ENCODE data around the gene DNAJB6. TPM values are rescaled to one million over a fixed set of nuclear protein-coding genes. Genes with fewer than 3 reads are reported as not detected.

The DNAJB6 gene
- total RNA-seq, 1 experiment from 2014 or later: 108 TPM

DNA sequence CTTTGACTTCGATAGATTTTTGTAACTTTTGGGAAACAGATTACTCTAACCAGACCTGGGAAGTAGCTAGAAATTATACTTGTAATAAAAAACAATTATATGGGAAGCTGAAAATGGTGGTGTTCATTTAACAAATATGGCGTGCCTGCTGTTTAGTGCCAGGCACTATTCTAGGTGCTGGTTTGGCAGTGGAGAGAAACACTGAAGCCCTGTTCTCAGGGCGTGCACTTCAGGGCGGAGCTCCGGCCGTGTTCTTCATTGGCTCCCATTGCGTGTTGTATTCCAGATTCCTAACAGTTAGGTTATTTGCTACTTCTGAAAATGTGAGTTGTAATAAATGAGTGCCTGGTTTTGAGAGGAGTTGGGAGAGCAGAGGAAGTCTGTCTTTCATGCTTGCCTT lies 38.6 kb downstream of the DNAJB6 start:
- DNase-seq: no peak
- Histone ChIP-seq H3K4me3 (ENCODE audit: low read depth, low read length) (no peak overlapping the region), H3K9me3 (no peaks in the 10 kb centered on the region), H3K4me1 (no peaks in the 10 kb centered on the region), H3K36me3 (ENCODE audit: control insufficient read depth, insufficient read depth, low read length) (peaks cover 3% of the 10 kb centered on the region), H3K27me3 (replicated peaks; ENCODE audit: control insufficient read depth, insufficient read depth, low read length) (no peaks in the 10 kb centered on the region)
- Mint-ChIP-seq H3K4me1 (ENCODE audit: low read depth, unreplicated experiment) (no peaks in the 10 kb centered on the region), H3K4me3 (ENCODE audit: unreplicated experiment) (no peak overlapping the region), H3K27me3 (ENCODE audit: insufficient read depth, unreplicated experiment) (no peaks in the 10 kb centered on the region), H3K27ac (ENCODE audit: unreplicated experiment) (peak overlapping the region; percentile 24), H3K36me3 (ENCODE audit: insufficient read depth, unreplicated experiment) (peaks cover 76% of the 10 kb centered on the region), H3K9me3 (ENCODE audit: unreplicated experiment) (no peaks in the 10 kb centered on the region)
- no TSS peak for BruUV-seq (replicated peaks)
- ChIA-PET CTCF (interaction anchor here (0.6 kb wide), 1 partner anchor 1489 kb away, joined by 3 read pairs; no protein-coding TSS in a partner anchor), POLR2A (no interaction called here)
- TF ChIP-seq, protein P1, sequence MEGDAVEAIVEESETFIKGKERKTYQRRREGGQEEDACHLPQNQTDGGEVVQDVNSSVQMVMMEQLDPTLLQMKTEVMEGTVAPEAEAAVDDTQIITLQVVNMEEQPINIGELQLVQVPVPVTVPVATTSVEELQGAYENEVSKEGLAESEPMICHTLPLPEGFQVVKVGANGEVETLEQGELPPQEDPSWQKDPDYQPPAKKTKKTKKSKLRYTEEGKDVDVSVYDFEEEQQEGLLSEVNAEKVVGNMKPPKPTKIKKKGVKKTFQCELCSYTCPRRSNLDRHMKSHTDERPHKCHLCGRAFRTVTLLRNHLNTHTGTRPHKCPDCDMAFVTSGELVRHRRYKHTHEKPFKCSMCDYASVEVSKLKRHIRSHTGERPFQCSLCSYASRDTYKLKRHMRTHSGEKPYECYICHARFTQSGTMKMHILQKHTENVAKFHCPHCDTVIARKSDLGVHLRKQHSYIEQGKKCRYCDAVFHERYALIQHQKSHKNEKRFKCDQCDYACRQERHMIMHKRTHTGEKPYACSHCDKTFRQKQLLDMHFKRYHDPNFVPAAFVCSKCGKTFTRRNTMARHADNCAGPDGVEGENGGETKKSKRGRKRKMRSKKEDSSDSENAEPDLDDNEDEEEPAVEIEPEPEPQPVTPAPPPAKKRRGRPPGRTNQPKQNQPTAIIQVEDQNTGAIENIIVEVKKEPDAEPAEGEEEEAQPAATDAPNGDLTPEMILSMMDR (IDR thresholded peaks at IDR 0.05; ENCODE audit: insufficient read depth in 1 of 2, low read depth in 1 of 2, low read length in 1 of 2, severe bottlenecking in 1 of 2, unreplicated experiment in 1 of 2): no peak
- intact Hi-C loops (cut with micrococcal nuclease; ENCODE audit: unreplicated experiment): no loop called here

DNA sequence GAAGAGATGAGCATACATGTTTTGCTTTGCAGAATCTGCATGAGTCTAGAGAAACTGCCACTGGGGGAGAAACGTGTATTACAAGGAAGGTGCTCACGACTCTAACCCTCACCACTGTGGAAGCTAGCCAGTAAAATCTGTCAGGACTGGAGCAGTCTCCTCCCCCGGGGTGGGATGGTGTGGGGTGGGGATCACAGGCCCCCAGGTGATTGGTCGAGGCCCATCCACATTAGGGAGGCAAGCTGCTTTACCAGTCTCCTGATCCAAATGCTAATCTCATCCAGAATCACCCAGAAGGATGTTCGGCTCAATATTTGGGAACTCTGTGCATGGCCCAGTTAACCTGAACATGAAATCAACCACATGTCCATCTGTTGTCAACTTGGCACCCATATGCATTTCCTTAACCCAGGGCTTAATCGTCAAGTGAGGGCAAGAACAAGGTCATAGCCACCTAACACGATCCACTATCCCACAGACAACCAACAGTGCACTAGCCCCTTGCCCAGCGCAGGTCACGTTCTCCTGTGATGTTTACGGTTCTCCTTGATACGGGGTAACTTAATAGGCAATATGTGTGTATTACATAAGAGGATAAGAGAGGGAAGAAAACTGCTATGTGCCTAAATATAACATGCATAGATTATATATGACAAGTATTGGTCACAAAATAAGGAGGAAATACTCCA lies 40.8 kb downstream of the DNAJB6 start:
- Histone ChIP-seq H3K36me3 (ENCODE audit: control insufficient read depth, insufficient read depth, low read length) (peaks cover 2% of the 10 kb centered on the region), H3K4me3 (ENCODE audit: low read depth, low read length) (no peak overlapping the region), H3K4me1 (no peaks in the 10 kb centered on the region), H3K9me3 (no peaks in the 10 kb centered on the region), H3K27me3 (replicated peaks; ENCODE audit: control insufficient read depth, insufficient read depth, low read length) (no peaks in the 10 kb centered on the region)
- DNase-seq: no peak
- BruUV-seq (replicated peaks): no TSS peak
- H3K4me1 Mint-ChIP-seq (ENCODE audit: low read depth, unreplicated experiment): no peaks in the 10 kb centered on the region
- H3K27me3 Mint-ChIP-seq (ENCODE audit: insufficient read depth, unreplicated experiment): no peaks in the 10 kb centered on the region
- TF ChIP-seq, protein P1 (IDR thresholded peaks at IDR 0.05; ENCODE audit: insufficient read depth in 1 of 2, low read depth in 1 of 2, low read length in 1 of 2, severe bottlenecking in 1 of 2, unreplicated experiment in 1 of 2): no peak
- H3K9me3 Mint-ChIP-seq (ENCODE audit: unreplicated experiment): no peaks in the 10 kb centered on the region
- intact Hi-C loops (cut with micrococcal nuclease; ENCODE audit: unreplicated experiment): no loop called here
- H3K4me3 Mint-ChIP-seq (ENCODE audit: unreplicated experiment): no peak overlapping the region
- ChIA-PET CTCF (no interaction called here), POLR2A (no interaction called here)
- H3K36me3 Mint-ChIP-seq (ENCODE audit: insufficient read depth, unreplicated experiment): peaks cover 68% of the 10 kb centered on the region
- H3K27ac Mint-ChIP-seq (ENCODE audit: unreplicated experiment): no peak overlapping the region

DNA sequence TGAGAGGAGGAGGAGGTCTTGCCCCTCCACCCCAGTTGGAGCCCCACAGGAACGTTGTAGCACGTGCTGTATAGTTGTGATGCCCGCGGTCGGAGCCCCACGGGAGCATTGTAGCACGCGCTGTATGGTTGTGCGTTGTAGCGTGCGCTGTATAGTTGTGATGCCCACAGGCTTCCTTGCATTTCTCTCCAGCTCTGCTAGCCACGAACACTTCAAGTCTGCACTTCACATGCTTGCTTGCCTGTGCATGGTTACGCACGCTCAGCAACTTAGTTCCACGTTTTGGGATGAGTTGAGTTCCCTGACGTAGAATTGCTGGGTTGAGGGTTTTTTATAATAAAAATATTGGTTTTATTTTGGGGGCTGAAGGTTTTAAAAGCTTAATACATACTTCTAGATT lies 41.6 kb downstream of the DNAJB6 start:
- TF ChIP-seq, protein P1 (IDR thresholded peaks at IDR 0.05; ENCODE audit: insufficient read depth in 1 of 2, low read depth in 1 of 2, low read length in 1 of 2, severe bottlenecking in 1 of 2, unreplicated experiment in 1 of 2): no peak
- Mint-ChIP-seq H3K9me3 (ENCODE audit: unreplicated experiment) (no peaks in the 10 kb centered on the region), H3K4me3 (ENCODE audit: unreplicated experiment) (no peak overlapping the region), H3K27ac (ENCODE audit: unreplicated experiment) (no peak overlapping the region), H3K27me3 (ENCODE audit: insufficient read depth, unreplicated experiment) (no peaks in the 10 kb centered on the region), H3K36me3 (ENCODE audit: insufficient read depth, unreplicated experiment) (peaks cover 68% of the 10 kb centered on the region), H3K4me1 (ENCODE audit: low read depth, unreplicated experiment) (peaks cover 4% of the 10 kb centered on the region)
- intact Hi-C loops (cut with micrococcal nuclease; ENCODE audit: unreplicated experiment): no loop called here
- peaks cover 2% of the 10 kb centered on the region for H3K36me3 ChIP-seq (ENCODE audit: control insufficient read depth, insufficient read depth, low read length)
- H3K4me1 ChIP-seq: 0 out of 2 replicates have a peak, but pooled peaks cover 2% of the 10 kb centered on the region
- ChIA-PET CTCF (no interaction called here), POLR2A (no interaction called here)
- no peaks in the 10 kb centered on the region for H3K9me3 ChIP-seq
- BruUV-seq (replicated peaks): no TSS peak
- no peaks in the 10 kb centered on the region for H3K27me3 ChIP-seq (replicated peaks; ENCODE audit: control insufficient read depth, insufficient read depth, low read length)
- DNase-seq: no peak
- no peak overlapping the region for H3K4me3 ChIP-seq (ENCODE audit: low read depth, low read length)

Data from Caco-2 (cell line).